Right cardiac atrium (tissue), 5 donors: ENCODE data around the gene BPI. TPM values are rescaled to one million over a fixed set of nuclear protein-coding genes. Genes with fewer than 3 reads are reported as not detected.
"Not testable (repeated sequence)": the region's sequence is repeated elsewhere in the genome, so short reads cannot be mapped to it uniquely, and the experiment has no call there.

ENCODE experiments used
- ATAC-seq, 2 donors: fragments of 200-7000 bp; cut with Tn5 transposase; one replicate each; pipeline versions ENCODE4 v1.8.0 to v1.9.1; 2020; ENCODE audit warnings: moderate library complexity in 2 of 2, mild to moderate bottlenecking in 1 of 2
- DNase-seq, 3 donors: peaks; one replicate each; pipeline ENCODE4 v3.0.0-alpha.2; 2020
- H3K27ac ChIP-seq: one replicate; pipeline ENCODE4 v1.5.1; 2013; ENCODE audit warnings: mild to moderate bottlenecking, low read length, control low read depth, moderate library complexity
- H3K27me3 ChIP-seq: one replicate; pipeline ENCODE4 v1.6.1; 2013; ENCODE audit not compliant: control insufficient read depth, insufficient read depth
- H3K4me1 ChIP-seq: one replicate; pipeline ENCODE4 v1.6.1; 2013; ENCODE audit warnings: low read length; ENCODE audit not compliant: control insufficient read depth, insufficient read depth
- H3K4me3 ChIP-seq: one replicate; pipeline ENCODE4 v1.5.1; 2013; ENCODE audit warnings: low read length, control low read depth
- H3K9me3 ChIP-seq: one replicate; pipeline ENCODE4 v1.6.1; 2013; ENCODE audit warnings: low read length; ENCODE audit not compliant: control insufficient read depth
- WGBS: extraction: QIAGEN DNeasy Blood & Tissue Kit; methylation state at CpG from one replicate; pipeline ENCODE4 v1.1.7; 2013; 5-methylcytosine and 5-hydroxymethylcytosine counted together
- intact Hi-C, 4 donors: fragments of 100-400 bp; cut with DNase I; formaldehyde crosslinking; loops; one replicate each; pipeline versions ENCODE4 v1.11.0 to v1.14.0; 2022 to 2023
- long read RNA-seq, 4 donors: library from polyadenylated mRNA; unstranded; transcript quantifications; one replicate each; pipeline ENCODE4 v2.0.0, GENCODE V29; 2020 to 2021
- polyA plus RNA-seq: library from polyadenylated mRNA; stranded (reverse); fragments of 200-250 nt; gene quantifications from one replicate; pipeline ENCODE4 v1.2.3, GENCODE V29; 2013
- total RNA-seq, 4 donors: library from RNA; stranded (reverse); fragmentation: NEBNext Ultra II Directional; extraction: Animal tissue kit (Norgen Biotek cat#: 25700); gene quantifications; one replicate each; pipeline ENCODE4 v1.2.1, GENCODE V29; 2021
- donor health status: healthy with polysubstance abuse.
- donor health status: DM: no; HTN: yes; CAD: no.
- donor health status: DM: no; HTN: no; CAD: no.
- donor health status: DM: no; HTN: yes; CAD: no; lungs with severe emphysema.
- donor health status: DM: yes; HTN: yes; CAD: no.

The BPI gene
- total RNA-seq (under 1 TPM; 0.20 to 0.71 (median 0.29) TPM), polyA plus RNA-seq (0.07 TPM)
- long read RNA-seq, donor 1: 0 reads
- long read RNA-seq, donor 2: 0 reads
- long read RNA-seq, donor 3: 0 reads
- long read RNA-seq, donor 4, partial matches to known transcripts: 0 of 1 reads
- long read RNA-seq, donor 4, other reads (novel, unspliced or antisense): 1 of 1 reads

DNA sequence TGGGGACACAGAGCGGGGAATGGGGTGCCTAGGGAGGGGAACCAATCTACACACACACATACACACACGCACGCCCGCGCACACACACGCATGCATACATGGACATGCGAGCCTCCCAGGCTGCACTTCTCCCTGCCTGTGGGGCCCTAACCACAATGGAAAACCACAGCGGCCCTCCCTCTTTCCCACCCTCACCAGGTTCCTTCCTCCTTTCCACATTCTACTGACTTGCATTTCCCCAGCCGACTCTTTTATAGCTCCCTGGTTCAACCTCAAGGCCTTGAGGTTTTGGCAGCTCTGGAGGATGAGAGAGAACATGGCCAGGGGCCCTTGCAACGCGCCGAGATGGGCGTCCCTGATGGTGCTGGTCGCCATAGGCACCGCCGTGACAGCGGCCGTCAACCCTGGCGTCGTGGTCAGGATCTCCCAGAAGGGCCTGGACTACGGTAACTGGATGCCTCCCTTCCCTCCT lies at the start of gene BPI:
TSS of gene BPI (plus strand) at position 249 of the 472 bp plus-strand sequence. CDS start at position 317, 68 bp downstream.
- peak in 1 of 2 donors; percentile 4 for ATAC-seq
- H3K4me3 ChIP-seq: no peak within 1 kb of the TSS
- 80% methylated on average over 21 of the region's 21 CpGs for WGBS
- H3K27ac ChIP-seq: no peak within 1 kb of the TSS
- intact Hi-C loops: loop anchor here in 1 of 4 donors (5.0 kb wide), 1 partner anchor 77 kb away; no protein-coding TSS in a partner anchor
- H3K27me3 ChIP-seq: no peaks in the 10 kb centered on the region
- peak; percentile 47 to 72 (median 68) for DNase-seq
- H3K4me1 ChIP-seq: no peaks in the 10 kb centered on the region
- H3K9me3 ChIP-seq: no peaks in the 10 kb centered on the region

DNA sequence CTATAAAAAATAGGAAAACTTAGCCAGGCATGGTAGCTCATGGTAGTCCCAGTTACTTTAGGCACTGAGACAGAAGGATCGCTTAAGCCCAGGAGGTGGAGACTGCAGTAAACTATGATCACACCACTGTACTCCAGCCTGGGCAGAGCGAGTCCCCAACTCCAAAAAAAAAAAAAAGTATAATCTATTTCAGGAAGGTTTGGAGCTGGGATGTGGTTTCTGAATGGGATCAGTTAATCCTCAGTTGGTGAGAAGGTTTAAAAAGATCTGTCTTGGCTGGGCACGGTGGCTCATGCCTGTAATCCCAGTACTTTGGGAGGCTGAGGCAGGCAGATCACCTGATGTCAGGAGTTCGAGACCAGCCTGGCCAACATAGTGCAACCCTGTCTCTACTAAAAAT lies 49.3 kb upstream of the BPI start:
- 77% methylated on average over 4 of the region's 4 CpGs for WGBS
- H3K4me3 ChIP-seq, DNase-seq, H3K9me3 ChIP-seq, H3K27me3 ChIP-seq, H3K4me1 ChIP-seq, ATAC-seq, H3K27ac ChIP-seq, intact Hi-C loops: not testable (repeated sequence)

DNA sequence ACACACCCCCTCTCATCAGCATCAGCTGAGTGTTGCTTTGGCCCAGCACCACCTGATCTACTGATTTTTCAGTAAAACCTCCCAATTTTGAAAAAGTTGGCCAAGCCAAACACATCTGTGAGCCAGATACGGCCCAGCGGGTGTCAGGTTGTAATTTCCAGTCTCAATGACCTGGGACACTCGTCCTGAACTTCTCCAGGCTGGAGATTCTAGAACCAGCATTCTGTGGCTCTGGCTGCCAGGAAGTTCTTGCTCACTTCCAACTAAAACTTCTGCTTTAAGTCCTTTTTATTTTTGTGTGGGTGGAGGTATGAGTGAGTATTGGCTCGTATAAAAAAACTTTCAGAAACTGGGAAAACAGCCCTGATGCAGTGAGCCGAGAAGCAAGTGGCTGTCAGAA lies 48.6 kb upstream of the BPI start:
- peak overlapping the region; percentile 36 for H3K27ac ChIP-seq
- no peak overlapping the region for H3K4me3 ChIP-seq
- DNase-seq (peak in 2 of 3 donors; percentile 43 to 71), ATAC-seq (peak; percentile 13 to 51)
- no peaks in the 10 kb centered on the region for H3K27me3 ChIP-seq
- intact Hi-C loops: no loop called here
- H3K9me3 ChIP-seq: no peaks in the 10 kb centered on the region
- peaks cover 4% of the 10 kb centered on the region for H3K4me1 ChIP-seq
- 40% methylated on average over 5 of the region's 5 CpGs for WGBS

DNA sequence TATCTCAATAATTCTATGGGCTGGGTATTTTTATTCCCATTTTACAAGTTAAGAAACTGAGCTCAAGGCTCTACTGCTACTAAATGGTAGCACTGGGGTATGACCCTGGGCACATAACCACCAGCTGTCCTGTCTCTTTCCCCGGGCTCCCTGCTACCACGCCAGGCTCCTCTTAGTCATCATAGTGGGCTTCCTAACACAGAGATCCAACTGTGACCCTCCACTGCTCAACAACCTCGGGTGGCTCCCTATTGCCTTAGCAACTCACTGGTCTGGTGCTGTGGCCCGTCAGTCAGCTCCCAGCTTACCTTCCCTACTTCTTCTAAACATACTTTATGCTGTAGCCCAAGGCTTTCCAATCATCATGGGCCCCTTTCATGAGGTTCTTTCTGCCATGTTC lies 47.9 kb upstream of the BPI start:
- Histone ChIP-seq H3K4me3 (no peak overlapping the region), H3K27me3 (no peaks in the 10 kb centered on the region), H3K9me3 (no peaks in the 10 kb centered on the region), H3K27ac (peak overlapping the region; percentile 23), H3K4me1 (peaks cover 4% of the 10 kb centered on the region)
- WGBS: 71% methylated on average over 4 of the region's 4 CpGs
- ATAC-seq (no peak), DNase-seq (no peak)
- intact Hi-C loops: no loop called here

DNA sequence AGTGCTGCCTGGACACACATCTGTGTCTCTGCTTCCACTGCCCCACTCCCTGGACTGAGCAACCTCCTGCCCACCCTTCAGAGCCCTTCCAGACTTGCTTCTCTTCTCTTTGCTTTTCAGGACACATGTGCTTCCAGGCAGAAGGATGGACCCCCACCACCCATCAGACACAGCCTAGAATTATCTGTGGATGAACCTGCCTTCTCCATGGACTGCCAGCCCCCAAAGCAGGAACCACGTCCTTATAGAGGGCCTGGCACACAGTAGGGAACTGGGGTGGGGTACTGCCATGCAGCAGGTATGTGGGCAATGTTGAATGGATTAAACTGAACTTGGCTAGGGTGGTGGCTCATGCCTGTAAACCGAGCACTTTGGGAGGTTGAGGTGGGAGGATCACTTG lies 47.0 kb upstream of the BPI start:
- Histone ChIP-seq H3K4me1 (peaks cover 2% of the 10 kb centered on the region), H3K27ac (no peak overlapping the region), H3K27me3 (no peaks in the 10 kb centered on the region), H3K4me3 (no peak overlapping the region), H3K9me3 (no peaks in the 10 kb centered on the region)
- ATAC-seq: no peak
- intact Hi-C loops: no loop called here
- no peak for DNase-seq
- WGBS: 71% methylated on average over 2 of the region's 2 CpGs

DNA sequence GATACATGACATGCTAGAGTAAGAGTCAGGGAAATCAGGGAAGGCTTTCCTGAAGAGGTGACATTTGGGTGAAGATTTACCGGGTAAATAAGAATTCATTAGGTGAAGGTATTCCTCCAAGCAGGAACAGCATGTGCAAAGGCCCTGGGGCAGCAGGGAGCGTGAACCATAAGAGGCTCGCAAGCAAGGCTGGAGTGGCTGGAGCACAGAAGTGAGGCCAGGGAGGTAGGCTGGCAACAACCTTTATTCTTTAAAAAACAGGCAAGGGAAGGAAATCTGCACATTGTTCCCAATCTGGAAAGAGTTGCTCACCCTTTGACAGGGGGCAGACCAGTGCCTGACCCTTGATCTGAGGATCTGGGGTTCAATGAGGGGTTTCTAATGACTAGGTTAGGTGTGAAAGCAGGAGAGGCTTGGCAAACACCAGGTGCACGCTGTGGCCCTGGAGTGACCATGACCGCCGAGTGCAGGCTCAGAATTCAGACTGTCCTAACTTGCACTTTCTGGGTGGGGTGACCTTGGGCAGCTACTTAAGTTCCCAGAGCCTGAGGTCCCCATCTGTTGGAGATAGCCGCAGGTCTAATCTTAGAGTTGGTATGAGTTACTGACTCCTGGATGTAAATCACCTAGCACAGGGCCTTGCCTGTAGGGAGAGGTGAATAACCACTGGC lies 45.3 kb upstream of the BPI start:
- Histone ChIP-seq H3K9me3 (no peaks in the 10 kb centered on the region), H3K4me1 (peaks cover 2% of the 10 kb centered on the region), H3K27ac (no peak overlapping the region), H3K27me3 (peaks cover 3% of the 10 kb centered on the region), H3K4me3 (no peak overlapping the region)
- intact Hi-C loops: no loop called here
- no peak for ATAC-seq
- 90% methylated on average over 7 of the region's 7 CpGs for WGBS
- DNase-seq: no peak

DNA sequence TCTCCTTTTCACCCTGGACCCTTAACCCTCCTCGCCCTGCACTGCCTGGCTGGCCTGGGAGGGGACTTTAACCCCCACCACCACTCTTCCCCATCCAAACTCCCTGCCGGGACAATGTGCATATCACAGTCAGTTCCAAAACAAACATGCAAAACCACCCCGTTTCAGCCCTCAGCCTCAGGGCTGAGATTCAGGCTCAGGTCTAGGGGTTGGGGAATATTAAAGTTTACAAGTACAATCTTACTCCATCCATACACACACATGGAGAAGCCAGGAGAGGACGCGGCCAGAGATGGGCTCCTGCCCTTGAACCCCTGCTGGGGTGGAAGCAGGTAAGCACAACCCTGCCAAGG lies 44.0 kb upstream of the BPI start:
- Histone ChIP-seq H3K4me1 (peaks cover 2% of the 10 kb centered on the region), H3K27me3 (peaks cover 3% of the 10 kb centered on the region), H3K27ac (peak overlapping the region; percentile 50), H3K4me3 (peak overlapping the region; percentile 54), H3K9me3 (no peaks in the 10 kb centered on the region)
- DNase-seq (peak in 1 of 3 donors; percentile 66), ATAC-seq (peak; percentile 18 to 31)
- 15% methylated on average over 5 of the region's 5 CpGs for whole genome bisulfite sequencing
- intact Hi-C loops: no loop called here

DNA sequence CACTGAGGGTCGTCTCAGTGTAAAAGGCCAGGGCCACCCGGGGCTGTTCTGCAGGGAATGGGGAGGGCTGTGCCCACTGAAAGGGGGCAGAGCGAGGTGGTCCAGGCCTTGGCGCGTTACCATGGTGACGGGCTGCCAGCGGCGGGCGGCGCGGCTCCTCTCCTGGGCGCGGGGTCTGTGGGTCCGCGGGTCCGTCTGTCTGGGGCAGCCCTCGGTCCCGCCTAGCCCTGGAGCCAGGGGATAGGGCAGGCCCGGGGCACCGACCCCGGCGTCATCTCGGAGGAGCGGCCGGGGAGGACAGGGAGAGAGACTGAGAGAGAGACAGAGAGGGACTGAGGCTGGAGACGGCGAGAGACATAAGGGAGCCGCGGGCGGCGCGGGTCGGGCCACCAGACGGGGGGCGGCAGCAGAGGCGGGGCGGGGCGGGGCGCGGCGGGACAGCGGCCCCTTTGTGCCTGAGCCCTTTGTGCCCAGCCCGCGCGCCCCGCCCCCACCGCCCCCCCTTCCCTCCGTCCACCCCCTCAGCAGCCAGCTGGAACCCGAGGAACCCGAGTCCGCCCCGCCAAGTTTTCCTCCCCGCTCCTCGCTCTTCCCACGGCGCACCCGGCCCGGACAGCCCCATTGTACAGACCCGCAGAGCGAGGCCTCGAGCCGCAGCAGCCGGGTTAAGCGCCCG lies 43.4 kb upstream of the BPI start, which contains the start of gene KIAA1755:
TSS of gene KIAA1755 (minus strand) at position 358 of the 676 bp plus-strand sequence. CDS start at position 123, 235 bp downstream.
- Histone ChIP-seq H3K9me3 (no peaks in the 10 kb centered on the region), H3K27ac (peak within 1 kb of the TSS; percentile 59), H3K4me1 (peaks cover 2% of the 10 kb centered on the region), H3K4me3 (peak within 1 kb of the TSS; percentile 54), H3K27me3 (peaks cover 3% of the 10 kb centered on the region)
- WGBS: 5% methylated on average over 64 of the region's 65 CpGs
- peak; percentile 87 to 90 for ATAC-seq
- DNase-seq: peak; percentile 76 to 91 (median 89)
- intact Hi-C loops: no loop called here

DNA sequence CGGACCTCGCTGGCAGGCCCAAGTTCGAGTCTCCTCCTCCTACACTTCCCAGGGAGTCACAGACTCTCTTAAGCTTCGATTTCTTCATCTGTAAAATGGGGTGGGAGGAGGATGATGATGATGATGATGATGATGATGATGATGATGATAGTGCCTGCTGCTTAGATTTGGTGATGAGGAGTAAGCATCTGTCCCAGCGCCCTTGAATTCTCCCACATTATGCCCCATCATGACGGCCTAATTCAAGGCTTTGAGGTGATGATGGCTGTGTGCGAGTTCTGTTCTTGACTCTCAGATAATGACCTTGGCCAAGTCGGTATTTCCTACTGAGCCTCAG lies 42.9 kb upstream of the BPI start:
- peak overlapping the region; percentile 54 for H3K4me3 ChIP-seq
- peaks cover 3% of the 10 kb centered on the region for H3K27me3 ChIP-seq
- peak overlapping the region; percentile 59 for H3K27ac ChIP-seq
- no peaks in the 10 kb centered on the region for H3K4me1 ChIP-seq
- ATAC-seq (no peak), DNase-seq (no peak)
- intact Hi-C loops: no loop called here
- H3K9me3 ChIP-seq: no peaks in the 10 kb centered on the region
- WGBS: 54% methylated on average over 8 of the region's 8 CpGs

DNA sequence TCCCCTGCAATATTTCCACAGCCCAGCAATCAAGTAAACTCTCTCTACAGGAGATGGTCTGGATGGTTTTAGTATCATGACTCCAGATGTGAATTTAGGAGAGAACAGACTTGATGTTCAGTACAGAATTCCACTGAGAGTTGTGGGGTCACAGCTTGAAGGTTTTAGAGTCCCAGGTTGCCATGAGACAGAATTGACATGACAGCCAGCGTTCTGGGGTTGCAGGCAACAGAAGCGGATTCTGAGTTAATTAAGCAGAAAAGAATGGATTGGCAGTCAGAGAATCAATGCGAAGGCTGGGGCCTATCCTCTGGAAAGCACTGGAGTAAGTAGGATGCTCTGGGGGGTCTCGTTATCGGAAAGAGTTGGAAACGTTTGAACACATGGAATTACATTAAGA lies 41.0 kb upstream of the BPI start:
- WGBS: 85% methylated on average over 6 of the region's 6 CpGs
- no peaks in the 10 kb centered on the region for H3K9me3 ChIP-seq
- intact Hi-C loops: no loop called here
- H3K27ac ChIP-seq: no peak overlapping the region
- H3K4me1 ChIP-seq: no peaks in the 10 kb centered on the region
- no peak overlapping the region for H3K4me3 ChIP-seq
- H3K27me3 ChIP-seq: peaks cover 3% of the 10 kb centered on the region
- DNase-seq (no peak), ATAC-seq (no peak)

DNA sequence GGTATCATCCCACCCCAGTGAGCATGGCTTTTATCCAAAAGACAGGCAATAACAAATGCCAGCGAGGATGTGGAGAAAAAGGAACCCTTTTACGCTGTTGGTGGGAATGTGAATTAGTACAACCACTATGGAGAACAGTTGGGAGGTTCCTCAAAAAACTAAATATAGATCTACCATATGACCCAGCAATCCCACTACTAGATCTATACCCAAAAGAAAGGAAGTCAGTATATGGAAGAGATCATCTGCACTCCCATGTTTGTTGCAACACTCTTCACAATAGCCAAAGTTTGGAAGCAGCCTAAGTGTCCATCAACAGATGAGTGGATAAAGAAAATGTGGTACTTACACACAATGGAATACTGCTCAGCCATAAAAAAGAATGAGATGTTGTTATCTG lies 37.5 kb upstream of the BPI start:
- Histone ChIP-seq H3K4me3 (no peak overlapping the region), H3K27ac (no peak overlapping the region), H3K4me1 (peaks cover 6% of the 10 kb centered on the region), H3K27me3 (peaks cover 3% of the 10 kb centered on the region), H3K9me3 (no peaks in the 10 kb centered on the region)
- no peak for ATAC-seq
- no peak for DNase-seq
- 94% methylated on average over 2 of the region's 2 CpGs for WGBS
- intact Hi-C loops: no loop called here
